Breast epithelium (tissue), 3 donors: ENCODE results near the gene COL4A4.

ENCODE experiments used
- CTCF ChIP-seq, 3 donors: fragments of 450-650 bp; IDR thresholded peaks; one replicate each; pipeline ENCODE4 v1.5.1; 2016 to 2017; ENCODE audit warnings: antibody characterized with exemption in 3 of 3, mild to moderate bottlenecking in 3 of 3, moderate library complexity in 3 of 3
- POLR2A ChIP-seq: fragments of 450-650 bp; IDR thresholded peaks from one replicate; pipeline ENCODE4 v1.6.1; 2016; ENCODE audit warnings: antibody characterized with exemption, mild to moderate bottlenecking, moderate library complexity
- POLR2AphosphoS5 ChIP-seq, 3 donors: sonication (generic); formaldehyde crosslinking; IDR thresholded peaks; one replicate each; pipeline ENCODE4 v1.6.1; 2017; ENCODE audit warnings: antibody characterized with exemption in 3 of 3

- TF ChIP-seq CTCF (IDR thresholded peaks at IDR 0.05) (no peak), POLR2A (no peak), POLR2AphosphoS5 (IDR thresholded peaks at IDR 0.05) (no peak)
These were observed 33.4 kb downstream of the COL4A4 start for GRCh38 chr2:227130636-227131035.
